Skeletal muscle tissue (tissue), 4 donors: Measurements from ENCODE around the gene STX5. TPM values are rescaled to one million over a fixed set of nuclear protein-coding genes. Genes with fewer than 3 reads are reported as not detected.

ENCODE experiments used
- H3K27ac ChIP-seq: one replicate; pipeline ENCODE4 v1.7.0; 2013; ENCODE audit warnings: mild to moderate bottlenecking, low read depth, low read length, inconsistent platforms
- H3K27me3 ChIP-seq, 3 donors: one replicate each; pipeline ENCODE4 v1.7.0; 2013; ENCODE audit warnings: low read length in 3 of 3; ENCODE audit not compliant: control insufficient read depth in 3 of 3, insufficient read depth in 3 of 3
- H3K36me3 ChIP-seq, 3 donors: one replicate each; pipeline ENCODE4 v1.7.0; 2013; ENCODE audit warnings: low read length in 3 of 3; ENCODE audit not compliant: control insufficient read depth in 3 of 3, insufficient read depth in 3 of 3
- H3K4me1 ChIP-seq, 3 donors: one replicate each; pipeline ENCODE4 v1.7.0; 2013; ENCODE audit warnings: low read length in 3 of 3, mild to moderate bottlenecking in 3 of 3; ENCODE audit not compliant: control insufficient read depth in 3 of 3, insufficient read depth in 3 of 3
- H3K4me3 ChIP-seq, 3 donors: one replicate each; pipeline ENCODE4 v1.7.0; 2013; ENCODE audit warnings: low read length in 3 of 3
- H3K9ac ChIP-seq, 3 donors: one replicate each; pipeline ENCODE4 v1.7.0; 2013; ENCODE audit warnings: low read length in 3 of 3, mild to moderate bottlenecking in 3 of 3, moderate library complexity in 2 of 3, low read depth in 1 of 3
- H3K9me3 ChIP-seq, 3 donors: one replicate each; pipeline ENCODE4 v1.7.0; 2013; ENCODE audit warnings: low read length in 3 of 3; ENCODE audit not compliant: control insufficient read depth in 3 of 3
- total RNA-seq: library from RNA; depleted of rRNA; stranded (reverse); fragments of >200 nt; gene quantifications from one replicate; pipeline ENCODE4 v1.2.3, GENCODE V29; 2014
- donor health status: Osteomylitis.

Gene STX5, protein sequence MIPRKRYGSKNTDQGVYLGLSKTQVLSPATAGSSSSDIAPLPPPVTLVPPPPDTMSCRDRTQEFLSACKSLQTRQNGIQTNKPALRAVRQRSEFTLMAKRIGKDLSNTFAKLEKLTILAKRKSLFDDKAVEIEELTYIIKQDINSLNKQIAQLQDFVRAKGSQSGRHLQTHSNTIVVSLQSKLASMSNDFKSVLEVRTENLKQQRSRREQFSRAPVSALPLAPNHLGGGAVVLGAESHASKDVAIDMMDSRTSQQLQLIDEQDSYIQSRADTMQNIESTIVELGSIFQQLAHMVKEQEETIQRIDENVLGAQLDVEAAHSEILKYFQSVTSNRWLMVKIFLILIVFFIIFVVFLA
- total RNA-seq = 33.9 TPM

DNA sequence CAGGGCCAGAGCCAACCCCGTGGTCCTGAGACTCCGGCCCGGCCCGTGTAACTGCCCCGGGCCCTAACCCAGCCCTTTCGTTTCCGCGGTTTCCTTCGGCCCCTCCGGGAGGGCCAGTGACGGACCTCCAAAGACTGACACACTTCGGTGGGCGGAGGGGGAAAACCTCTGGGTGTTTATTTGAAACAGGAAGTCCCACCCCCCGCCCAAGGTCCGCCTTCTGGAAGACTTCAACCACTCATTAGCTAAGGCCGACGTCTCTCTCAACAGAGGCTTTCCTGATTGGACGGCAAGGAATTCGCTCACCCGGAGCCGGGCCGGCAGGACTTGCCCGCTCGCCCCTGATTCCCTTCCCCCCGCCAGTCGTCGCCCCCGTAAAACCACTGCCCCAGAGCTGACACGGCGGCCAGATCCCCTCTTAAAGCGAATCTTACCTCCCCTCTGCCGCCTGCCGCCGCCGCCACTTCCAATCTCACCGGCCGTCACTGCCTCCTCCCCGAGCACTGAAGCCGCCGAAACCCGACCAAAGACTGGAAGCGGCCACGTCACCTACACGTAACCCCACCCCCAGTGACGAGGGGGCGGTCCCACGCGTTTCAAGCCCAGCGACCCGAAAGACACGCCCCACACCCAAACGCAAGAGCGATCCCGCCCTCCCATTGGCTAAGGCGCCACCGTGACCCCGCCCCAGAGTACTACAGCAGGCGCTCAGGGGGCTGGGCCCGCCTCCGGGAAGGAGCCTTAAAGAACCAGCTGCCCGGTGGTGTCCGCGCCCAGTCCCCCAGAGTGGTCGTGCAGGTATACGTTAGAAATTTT, at the start of gene STX5:
Gene STX5 (minus strand): TSS at position 532 of the 816 bp plus-strand sequence. CDS start 808 bp downstream, outside the sequence.
- peak within 1 kb of the TSS; percentile 63 to 91 (median 88) for H3K4me3 ChIP-seq
- H3K9me3 ChIP-seq = no peaks in the 10 kb centered on the region
- H3K27me3 ChIP-seq = no peaks in the 10 kb centered on the region
- H3K36me3 ChIP-seq = peaks cover 36 to 44% (median 44%) of the 10 kb centered on the region in 3 donors
- peak within 1 kb of the TSS; percentile 95 to 97 (median 96) for H3K9ac ChIP-seq
- H3K27ac ChIP-seq = peak within 1 kb of the TSS; percentile 98
- peaks cover 24 to 36% (median 35%) of the 10 kb centered on the region in 3 donors for H3K4me1 ChIP-seq

DNA sequence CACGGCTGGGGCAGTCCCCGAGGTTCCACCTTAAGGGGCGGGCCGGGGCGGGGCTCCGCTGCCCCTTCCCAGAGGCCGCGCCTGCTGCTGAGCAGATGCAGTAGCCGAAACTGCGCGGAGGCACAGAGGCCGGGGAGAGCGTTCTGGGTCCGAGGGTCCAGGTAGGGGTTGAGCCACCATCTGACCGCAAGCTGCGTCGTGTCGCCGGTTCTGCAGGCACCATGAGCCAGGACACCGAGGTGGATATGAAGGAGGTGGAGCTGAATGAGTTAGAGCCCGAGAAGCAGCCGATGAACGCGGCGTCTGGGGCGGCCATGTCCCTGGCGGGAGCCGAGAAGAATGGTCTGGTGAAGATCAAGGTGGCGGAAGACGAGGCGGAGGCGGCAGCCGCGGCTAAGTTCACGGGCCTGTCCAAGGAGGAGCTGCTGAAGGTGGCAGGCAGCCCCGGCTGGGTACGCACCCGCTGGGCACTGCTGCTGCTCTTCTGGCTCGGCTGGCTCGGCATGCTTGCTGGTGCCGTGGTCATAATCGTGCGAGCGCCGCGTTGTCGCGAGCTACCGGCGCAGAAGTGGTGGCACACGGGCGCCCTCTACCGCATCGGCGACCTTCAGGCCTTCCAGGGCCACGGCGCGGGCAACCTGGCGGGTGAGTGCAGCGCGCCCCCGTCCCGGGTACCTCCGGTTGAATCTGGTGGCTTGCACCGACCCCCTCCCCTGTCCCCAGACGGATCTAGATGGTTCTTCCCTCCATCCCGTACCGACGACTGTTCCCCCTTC, 49.1 kb upstream of the STX5 start, which contains the start of gene SLC3A2:
Gene SLC3A2 (plus strand): TSS at position 94 of the 776 bp plus-strand sequence. CDS start 128 bp downstream, at position 222.
- Histone ChIP-seq H3K36me3 (peaks cover 34 to 35% (median 34%) of the 10 kb centered on the region in 3 donors), H3K27me3 (no peaks in the 10 kb centered on the region), H3K4me1 (peaks cover 36 to 39% (median 39%) of the 10 kb centered on the region in 3 donors), H3K9me3 (no peaks in the 10 kb centered on the region), H3K27ac (peak within 1 kb of the TSS; percentile 98), H3K4me3 (peak within 1 kb of the TSS; percentile 99 to 100 (median 100)), H3K9ac (peak within 1 kb of the TSS; percentile 99 to 100 (median 100))

DNA sequence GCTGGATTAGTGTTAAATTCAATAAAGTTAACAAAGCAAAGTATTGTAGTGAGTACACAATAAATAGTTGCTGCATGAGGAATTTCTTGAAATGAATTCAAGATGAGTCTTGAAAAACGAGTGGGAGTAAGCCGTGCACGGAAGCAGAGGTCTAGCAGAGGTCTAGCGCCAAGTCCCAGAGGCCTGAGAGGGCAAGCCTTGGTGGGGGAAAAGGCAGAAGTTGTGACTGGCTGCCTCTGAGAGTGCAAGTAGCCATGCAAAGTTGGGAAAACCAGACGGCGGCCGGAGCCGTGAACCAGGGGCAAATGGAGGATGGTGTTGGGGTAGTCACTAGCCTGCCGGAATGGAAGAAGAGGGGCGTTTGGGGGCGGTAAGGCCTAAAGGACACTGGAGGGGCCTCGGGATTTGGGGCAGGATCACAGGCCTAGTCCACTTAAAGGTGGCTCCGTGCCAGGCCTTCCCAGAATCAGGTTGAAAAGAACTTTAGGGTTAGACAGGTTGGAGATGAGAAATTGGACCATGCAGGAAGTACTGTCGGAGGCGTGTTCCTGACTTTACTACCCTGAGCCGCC, 48.5 kb upstream of the STX5 start:
- peaks cover 36 to 39% (median 39%) of the 10 kb centered on the region in 3 donors for H3K4me1 ChIP-seq
- H3K27me3 ChIP-seq = no peaks in the 10 kb centered on the region
- H3K36me3 ChIP-seq = peaks cover 27 to 29% (median 27%) of the 10 kb centered on the region in 3 donors
- H3K9me3 ChIP-seq = no peaks in the 10 kb centered on the region
- H3K27ac ChIP-seq = peak overlapping the region; percentile 98
- H3K4me3 ChIP-seq = peak overlapping the region; percentile 99 to 100 (median 100)
- H3K9ac ChIP-seq = peak overlapping the region; percentile 99 to 100 (median 100)

DNA sequence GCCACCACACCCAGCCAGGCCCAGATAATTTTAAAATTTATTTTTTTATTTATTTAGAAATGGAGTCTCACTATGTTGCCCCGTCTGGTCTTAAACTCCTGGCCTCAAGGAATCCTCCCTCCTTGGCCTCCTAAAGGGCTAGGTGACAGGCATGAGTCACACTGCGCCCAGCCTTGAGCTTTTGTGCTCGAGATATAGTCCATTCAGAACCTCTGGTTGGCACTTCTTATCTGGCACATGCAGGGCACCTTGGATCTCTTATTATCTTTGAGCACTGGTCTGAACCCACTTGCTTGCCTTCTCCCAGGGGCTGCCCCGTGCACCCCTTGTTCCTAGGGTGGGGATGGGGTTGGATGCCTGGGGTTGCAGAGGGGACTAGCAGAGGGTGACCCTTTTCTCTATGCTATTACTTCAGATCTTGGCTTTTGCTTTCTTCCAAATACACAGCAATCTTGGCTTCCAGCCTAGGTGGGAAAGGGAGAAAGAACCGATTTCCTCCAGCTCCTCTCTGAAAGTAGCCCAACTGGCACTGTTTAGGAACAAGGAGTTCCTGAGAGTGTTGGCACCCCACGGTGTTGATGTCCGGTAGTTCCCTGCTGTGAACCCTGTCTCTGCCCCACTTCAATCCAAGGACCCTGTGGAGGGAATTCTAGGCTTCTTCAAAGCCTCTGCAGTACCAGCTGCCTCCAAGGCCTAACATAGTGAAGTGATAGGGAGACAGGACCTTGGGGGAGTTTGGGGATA, 47.6 kb upstream of the STX5 start:
- peaks cover 36 to 38% (median 36%) of the 10 kb centered on the region in 3 donors for H3K4me1 ChIP-seq
- peak overlapping the region; percentile 99 to 100 (median 100) for H3K4me3 ChIP-seq
- peaks cover 18 to 22% (median 18%) of the 10 kb centered on the region in 3 donors for H3K36me3 ChIP-seq
- H3K27ac ChIP-seq = peak overlapping the region; percentile 98
- H3K9ac ChIP-seq = peak overlapping the region; percentile 99 to 100 (median 100)
- H3K27me3 ChIP-seq = no peaks in the 10 kb centered on the region
- no peaks in the 10 kb centered on the region for H3K9me3 ChIP-seq

DNA sequence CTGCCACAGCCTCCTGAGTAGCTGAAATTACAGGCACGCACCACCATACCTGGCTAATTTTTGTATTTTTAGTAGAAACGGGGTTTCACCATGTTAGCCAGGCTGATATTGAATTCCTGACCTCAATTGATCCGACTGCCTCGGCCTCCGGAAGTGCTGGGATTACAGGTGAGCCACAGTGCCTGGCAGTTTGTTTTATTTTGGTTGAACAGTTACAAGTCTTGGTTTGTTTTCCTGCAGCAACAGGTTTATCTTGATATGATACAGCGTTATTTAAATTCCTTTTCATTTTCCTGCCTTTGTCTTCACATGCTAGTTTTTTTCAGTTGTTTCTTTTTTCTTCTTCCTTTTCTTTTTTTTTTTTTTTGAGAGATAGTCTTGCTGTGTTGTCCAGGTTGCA, 44.9 kb upstream of the STX5 start:
- Histone ChIP-seq H3K36me3 (peaks cover 0 to 4% (median 0%) of the 10 kb centered on the region in 3 donors), H3K4me1 (peaks cover 14 to 19% (median 15%) of the 10 kb centered on the region in 3 donors), H3K27ac (no peak overlapping the region), H3K9ac (no peak overlapping the region), H3K27me3 (no peaks in the 10 kb centered on the region), H3K4me3 (no peak overlapping the region), H3K9me3 (no peaks in the 10 kb centered on the region)

DNA sequence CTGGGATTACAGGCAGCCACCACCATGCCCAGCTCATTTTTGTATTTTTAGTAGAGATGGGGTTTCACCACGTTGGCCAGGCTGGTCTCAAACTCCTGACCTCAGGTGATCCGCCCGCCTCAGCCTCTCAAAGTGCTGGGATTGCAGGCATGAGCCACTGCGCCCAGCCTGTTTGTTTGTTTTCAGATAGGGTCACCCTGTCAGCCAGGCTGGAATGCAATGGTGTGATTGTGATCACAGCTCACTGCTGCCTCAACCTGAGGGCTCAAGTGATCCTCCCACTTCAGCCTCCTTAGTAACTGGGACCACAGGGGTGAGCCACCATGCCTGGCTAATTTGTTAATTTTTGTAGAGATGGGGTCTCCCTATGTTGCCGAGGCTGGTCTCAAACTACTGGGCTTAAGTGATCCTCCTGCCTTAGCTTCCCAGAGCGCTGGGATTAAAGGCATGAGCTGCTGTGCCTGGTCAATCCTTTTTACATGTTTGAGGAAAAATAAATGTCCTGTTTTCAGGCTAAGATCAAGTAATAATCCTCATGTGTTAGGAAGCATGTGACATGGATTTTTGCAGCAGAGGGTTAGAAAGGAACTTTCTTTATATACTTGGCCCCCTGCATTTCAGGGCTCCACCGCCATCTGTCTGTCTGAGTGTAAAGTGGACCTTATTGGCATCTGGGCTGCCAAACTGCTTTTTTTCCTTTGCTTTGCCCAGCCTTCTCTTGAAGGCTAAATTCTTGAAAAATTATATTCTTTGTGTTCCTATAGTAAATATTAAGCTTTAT, 44.0 kb upstream of the STX5 start:
- H3K27ac ChIP-seq = no peak overlapping the region
- peaks cover 0 to 2% (median 0%) of the 10 kb centered on the region in 3 donors for H3K36me3 ChIP-seq
- H3K9me3 ChIP-seq = no peaks in the 10 kb centered on the region
- H3K27me3 ChIP-seq = no peaks in the 10 kb centered on the region
- H3K4me1 ChIP-seq = peaks cover 14 to 16% (median 15%) of the 10 kb centered on the region in 3 donors
- H3K9ac ChIP-seq = no peak overlapping the region
- no peak overlapping the region for H3K4me3 ChIP-seq

DNA sequence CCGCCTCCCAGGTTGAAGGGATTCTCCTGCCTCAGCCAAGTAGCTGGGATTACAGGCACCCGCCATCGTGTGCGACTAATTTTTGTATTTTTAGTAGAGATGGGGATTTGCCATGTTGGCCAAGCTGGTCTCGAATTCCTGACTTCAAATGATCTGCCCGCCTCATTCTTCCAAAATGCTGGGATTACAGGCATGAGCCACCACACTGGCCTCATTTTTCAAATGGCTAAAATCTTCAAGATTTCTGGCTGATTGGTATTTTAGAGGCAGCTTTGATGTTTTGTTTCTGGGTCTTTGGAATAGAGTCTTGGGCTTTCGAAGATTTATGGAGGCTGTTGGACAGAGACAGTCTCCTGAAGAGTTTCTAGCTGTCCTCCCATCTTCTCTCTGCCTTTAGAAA, 43.0 kb upstream of the STX5 start:
- Histone ChIP-seq H3K36me3 (no peaks in the 10 kb centered on the region), H3K9me3 (no peaks in the 10 kb centered on the region), H3K9ac (no peak overlapping the region), H3K4me3 (no peak overlapping the region), H3K27me3 (no peaks in the 10 kb centered on the region), H3K27ac (no peak overlapping the region), H3K4me1 (peaks cover 7 to 8% (median 7%) of the 10 kb centered on the region in 3 donors)

DNA sequence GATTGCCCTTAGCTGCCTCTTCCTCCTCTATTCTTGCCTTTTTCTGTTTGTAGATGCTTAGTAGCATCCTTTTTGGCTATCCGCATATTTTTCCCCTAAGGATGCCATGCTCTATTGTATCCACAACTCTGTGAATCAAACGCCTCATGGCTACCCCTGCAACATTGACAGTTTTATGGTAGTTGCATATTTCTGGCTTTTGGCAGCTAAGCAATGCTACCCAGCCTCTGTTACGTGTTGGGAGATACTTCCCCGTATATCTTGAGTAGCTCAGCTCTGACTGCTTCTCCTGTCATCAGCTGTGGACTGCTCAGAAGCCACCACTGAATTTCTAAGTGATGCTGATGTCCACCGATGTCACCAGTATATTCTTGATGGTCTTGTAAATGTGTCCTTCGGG, 33.8 kb upstream of the STX5 start:
- Histone ChIP-seq H3K27me3 (no peaks in the 10 kb centered on the region), H3K27ac (no peak overlapping the region), H3K36me3 (no peaks in the 10 kb centered on the region), H3K9me3 (no peaks in the 10 kb centered on the region), H3K4me3 (no peak overlapping the region), H3K9ac (no peak overlapping the region), H3K4me1 (no peaks in the 10 kb centered on the region)
